Neural cell (in vitro differentiated cells): ENCODE data around the gene ARL3. TPM values are rescaled to one million over a fixed set of nuclear protein-coding genes. Genes with fewer than 3 reads are reported as not detected.

Experiments used
- H2AFZ ChIP-seq: fragments of 200-600, 300-800 bp; sonication (generic), shearing (Covaris generic); 2 replicates; pipeline ENCODE4 v1.6.0; 2014; ENCODE audit warnings: low read depth, mild to moderate bottlenecking, antibody characterized with exemption, low read length, moderate library complexity
- H3F3A ChIP-seq: fragments of 200-600 bp; shearing (Covaris generic); 2 replicates; pipeline ENCODE4 v1.6.1; 2016; ENCODE audit warnings: mild to moderate bottlenecking, moderate library complexity, mixed read lengths, antibody characterized with exemption, low read length; ENCODE audit not compliant: insufficient read depth, poor library complexity, severe bottlenecking
- H3K27ac ChIP-seq: fragments of 200-600, 300-800 bp; sonication (generic), shearing (Covaris generic); 2 replicates; pipeline ENCODE4 v1.5.1; 2014; ENCODE audit warnings: mild to moderate bottlenecking, low read length, moderate library complexity
- H3K27me3 ChIP-seq: fragments of 300-800, 200-600 bp; sonication (generic), shearing (Covaris generic); 2 replicates; pipeline ENCODE4 v1.6.0; 2014; ENCODE audit warnings: mild to moderate bottlenecking, low read depth, low read length, moderate library complexity; ENCODE audit not compliant: insufficient read depth
- H3K36me3 ChIP-seq: fragments of 300-800, 200-600 bp; sonication (generic), shearing (Covaris generic); 2 replicates; pipeline ENCODE4 v1.5.1; 2014; ENCODE audit warnings: mild to moderate bottlenecking, antibody characterized with exemption, low read length, moderate library complexity; ENCODE audit not compliant: insufficient read depth
- H3K4me2 ChIP-seq: fragments of 300-800, 200-600 bp; sonication (generic), shearing (Covaris generic); 2 replicates; pipeline ENCODE4 v1.6.0; 2014; ENCODE audit warnings: mild to moderate bottlenecking, low read length
- H3K4me3 ChIP-seq: fragments of 300-800, 200-600 bp; sonication (generic), shearing (Covaris generic); 2 replicates; pipeline ENCODE4 v1.5.1; 2014; ENCODE audit warnings: mild to moderate bottlenecking, low read length, moderate library complexity
- H3K79me2 ChIP-seq: fragments of 200-600 bp; shearing (Covaris generic); replicated peaks from 2 replicates; pipeline ENCODE4 v1.6.0; 2014; ENCODE audit warnings: mild to moderate bottlenecking, low read length, moderate library complexity; ENCODE audit not compliant: insufficient read depth
- H3K9ac ChIP-seq: fragments of 300-800, 200-600 bp; sonication (generic), shearing (Covaris generic); 2 replicates; pipeline ENCODE4 v1.6.1; 2016; ENCODE audit warnings: mild to moderate bottlenecking, low read length, mixed read lengths
- H3K9me2 ChIP-seq: fragments of 200-600 bp; shearing (Covaris generic); 2 replicates; pipeline ENCODE4 v1.6.1; 2016; ENCODE audit warnings: mild to moderate bottlenecking, low read length, mixed read lengths; ENCODE audit not compliant: insufficient read depth
- H3K9me3 ChIP-seq: fragments of 200-600, 300-800 bp; sonication (generic), shearing (Covaris generic); 2 replicates; pipeline ENCODE4 v1.6.1; 2016; ENCODE audit warnings: mild to moderate bottlenecking, mixed run types, low read length, moderate library complexity, mixed read lengths
- H4K20me1 ChIP-seq: fragments of 200-600 bp; shearing (Covaris generic); 2 replicates; pipeline ENCODE4 v1.6.1; 2016; ENCODE audit warnings: mild to moderate bottlenecking, mixed run types; ENCODE audit not compliant: insufficient read depth
- CTCF ChIP-seq: fragments of 450-650 bp; IDR thresholded peaks from 2 replicates; pipeline ENCODE4 v1.5.1; 2014; ENCODE audit warnings: antibody characterized with exemption, mild to moderate bottlenecking, moderate library complexity; ENCODE audit not compliant: poor library complexity, severe bottlenecking
- EP300 ChIP-seq: fragments of 450-650 bp; conservative IDR thresholded peaks from 2 replicates; pipeline ENCODE4 v1.6.1; 2014; ENCODE audit warnings: antibody characterized with exemption, mild to moderate bottlenecking, moderate library complexity; ENCODE audit not compliant: poor library complexity, severe bottlenecking
- EZH2 ChIP-seq: fragments of 200-600, 300-800 bp; shearing (Covaris generic), sonication (generic); IDR thresholded peaks from 2 replicates; pipeline ENCODE4 v1.6.1; 2014; ENCODE audit warnings: antibody characterized with exemption, low read length, borderline replicate concordance, mild to moderate bottlenecking; ENCODE audit not compliant: insufficient read depth, poor library complexity, severe bottlenecking
- MXI1 ChIP-seq: fragments of 450-650 bp; conservative IDR thresholded peaks from 2 replicates; pipeline ENCODE4 v1.6.1; 2014; ENCODE audit warnings: antibody characterized with exemption, mild to moderate bottlenecking; ENCODE audit not compliant: poor library complexity, severe bottlenecking
- POLR2AphosphoS5 ChIP-seq: IDR thresholded peaks from 2 replicates; pipeline ENCODE4 v1.6.1; 2012
- RAD21 ChIP-seq: fragments of 450-650 bp; conservative IDR thresholded peaks from 2 replicates; pipeline ENCODE4 v1.6.1; 2014; ENCODE audit warnings: antibody characterized with exemption, mild to moderate bottlenecking, moderate library complexity
- REST ChIP-seq: IDR thresholded peaks from 2 replicates; pipeline ENCODE4 v1.6.1; 2012; ENCODE audit warnings: borderline replicate concordance
- SMC3 ChIP-seq: fragments of 450-650 bp; conservative IDR thresholded peaks from 2 replicates; pipeline ENCODE4 v1.6.1; 2014; ENCODE audit warnings: antibody characterized with exemption, mild to moderate bottlenecking, moderate library complexity; ENCODE audit not compliant: poor library complexity
- TAF1 ChIP-seq: IDR thresholded peaks from 2 replicates; pipeline ENCODE4 v1.6.1; 2012; ENCODE audit warnings: low read depth
- polyA plus RNA-seq: library from polyadenylated mRNA; depleted of rRNA; stranded (reverse); fragments of >200 nt; gene quantifications from 2 replicates; pipeline ENCODE4 v1.2.3, GENCODE V29; 2014

Gene ARL3
- polyA plus RNA-seq, 1 donor from 2014 or later: 56.0 TPM

GRCh38 chr10:102682416-102682815, 31.8 kb downstream of the ARL3 start:
- Histone ChIP-seq H3K4me3 (no peak overlapping the region), H3K36me3 (peaks cover 5% of the 10 kb centered on the region), H2AFZ (no peak overlapping the region), H3K4me2 (no peak overlapping the region), H3K79me2 (no peaks in the 10 kb centered on the region), H3K9me2 (no peaks in the 10 kb centered on the region), H3K27ac (no peak overlapping the region), H3K27me3 (no peaks in the 10 kb centered on the region), H3F3A (no peaks in the 10 kb centered on the region), H4K20me1 (no peaks in the 10 kb centered on the region), H3K9ac (no peak overlapping the region), H3K9me3 (no peaks in the 10 kb centered on the region)
- TF ChIP-seq SMC3: no peak

GRCh38 chr10:102681696-102682095, 32.5 kb downstream of the ARL3 start:
- peaks cover under 1% of the 10 kb centered on the region for H3F3A ChIP-seq
- no peaks in the 10 kb centered on the region for H3K27me3 ChIP-seq
- H3K36me3 ChIP-seq: peaks cover 5% of the 10 kb centered on the region
- H3K79me2 ChIP-seq: no peaks in the 10 kb centered on the region
- H3K4me2 ChIP-seq: no peak overlapping the region
- no peak overlapping the region for H2AFZ ChIP-seq
- no peaks in the 10 kb centered on the region for H3K9me2 ChIP-seq
- H3K9ac ChIP-seq: no peak overlapping the region
- H3K4me3 ChIP-seq: no peak overlapping the region
- no peaks in the 10 kb centered on the region for H4K20me1 ChIP-seq
- H3K27ac ChIP-seq: no peak overlapping the region
- H3K9me3 ChIP-seq: no peaks in the 10 kb centered on the region
- TF ChIP-seq TAF1 (no peak), MXI1 (no peak), CTCF (no peak), POLR2AphosphoS5 (no peak), SMC3 (no peak), EP300 (no peak), REST (no peak), RAD21 (no peak), EZH2 (no peak)

- H3K9me3 ChIP-seq: no peaks in the 10 kb centered on the region
- H2AFZ ChIP-seq: no peak overlapping the region
- H3K27me3 ChIP-seq: no peaks in the 10 kb centered on the region
- H3F3A ChIP-seq: peaks cover 5% of the 10 kb centered on the region
- no peak overlapping the region for H3K9ac ChIP-seq
- no peak overlapping the region for H3K4me3 ChIP-seq
- no peak overlapping the region for H3K27ac ChIP-seq
- no peaks in the 10 kb centered on the region for H3K79me2 ChIP-seq
- TF ChIP-seq RAD21: no peak
- no peak for TF ChIP-seq POLR2AphosphoS5
- H3K9me2 ChIP-seq: no peaks in the 10 kb centered on the region
- H4K20me1 ChIP-seq: no peaks in the 10 kb centered on the region
- peaks cover 5% of the 10 kb centered on the region for H3K36me3 ChIP-seq
- no peak overlapping the region for H3K4me2 ChIP-seq
Measured at GRCh38 chr10:102679596-102679995, 34.6 kb downstream of the ARL3 start.
